Gastrocnemius medialis (tissue), 4 donors: ENCODE results near the gene ELOVL2. TPM values are rescaled to one million over a fixed set of nuclear protein-coding genes. Genes with fewer than 3 reads are reported as not detected.

Experiments
- ATAC-seq, 2 donors: fragments of 150-250 bp; one replicate each; pipeline ENCODE4 v1.9.1; 2016
- DNase-seq, 2 donors: peaks; one replicate each; pipeline ENCODE4 v3.0.0-alpha.2; 2019
- H3K27ac ChIP-seq, 4 donors: fragments of 200-600 bp; sonication (generic); 1 replicate in 1 of 4; 2 replicates in 3 of 4; pipeline ENCODE4 v1.5.1; 2016 to 2018; ENCODE audit warnings: mild to moderate bottlenecking in 2 of 4, moderate library complexity in 1 of 4
- H3K27me3 ChIP-seq, 3 donors: fragments of 200-600 bp; sonication (generic) in 2 of 3; 1 replicate in 1 of 3; 2 replicates in 2 of 3; pipeline versions ENCODE4 v1.5.1 to v1.6.0; 2016 to 2019; ENCODE audit warnings: mild to moderate bottlenecking in 1 of 3, moderate library complexity in 1 of 3
- H3K36me3 ChIP-seq, 2 donors: fragments of 200-600 bp; sonication (generic) in 1 of 2; one replicate each; pipeline ENCODE4 v1.5.1; 2017 to 2018
- H3K4me1 ChIP-seq, 2 donors: fragments of 200-600 bp; sonication (generic) in 1 of 2; one replicate each; pipeline ENCODE4 v1.5.1; 2016 to 2017; ENCODE audit warnings: mild to moderate bottlenecking in 2 of 2
- H3K4me3 ChIP-seq, 4 donors: fragments of 200-600 bp; sonication (generic) in 3 of 4; 1 replicate in 1 of 4; 2 replicates in 3 of 4; pipeline ENCODE4 v1.5.1; 2016 to 2019; ENCODE audit warnings: mild to moderate bottlenecking in 2 of 4
- H3K9me3 ChIP-seq, 3 donors: fragments of 200-600 bp; sonication (generic) in 2 of 3; 1 replicate in 1 of 3; 2 replicates in 2 of 3; pipeline ENCODE4 v1.5.1; 2016 to 2019
- CTCF ChIP-seq, 5 experiments: fragments of 450-650 bp in 3 of 5; fragments of 200-600 bp in 2 of 5; sonication (generic) in 2 of 5; IDR thresholded peaks in 4 of 5; conservative IDR thresholded peaks in 1 of 5; 1 replicate in 4 of 5; 2 replicates in 1 of 5; pipeline ENCODE4 v1.5.1; 2016 to 2019; ENCODE audit warnings: antibody characterized with exemption in 5 of 5, mild to moderate bottlenecking in 3 of 5, moderate library complexity in 3 of 5
- POLR2A ChIP-seq, 2 donors: fragments of 450-650 bp; IDR thresholded peaks; one replicate each; pipeline ENCODE4 v1.6.1; 2017; ENCODE audit warnings: antibody characterized with exemption in 2 of 2, mild to moderate bottlenecking in 2 of 2, moderate library complexity in 2 of 2
- in situ Hi-C, 4 donors: fragments of 200-750 bp; cut with MboI; loops; one replicate each; pipeline versions ENCODE4 v1.15.0 to v1.8.0; 2017; ENCODE audit warnings: low sequenced_read_pairs in 4 of 4
- intact Hi-C: fragments of 100-400 bp; cut with DNase I; formaldehyde crosslinking; loops from one replicate; pipeline ENCODE4 v1.15.1; 2023; ENCODE audit warnings: low total_unique reads
- total RNA-seq, 4 donors: library from RNA; depleted of rRNA; stranded (reverse); fragments of >200 nt; gene quantifications; one replicate each; pipeline versions ENCODE4 v1.1.0 to v1.2.3, GENCODE V29; 2016

ELOVL2 gene
- total RNA-seq, 4 donors from 2014 or later: 0.07 to 1.1 (median 0.31) TPM

GRCh38 chr6:11039040-11039439 lies 5.1 kb downstream of the ELOVL2 start:
- peaks cover 3 to 4% of the 10 kb centered on the region in 2 donors for H3K4me1 ChIP-seq
- H3K36me3 ChIP-seq: no peaks in the 10 kb centered on the region
- H3K4me3 ChIP-seq: no peak overlapping the region
- intact Hi-C loops (no loop called here), in situ Hi-C loops (no loop called here)
- H3K27ac ChIP-seq: no peak overlapping the region
- TF ChIP-seq CTCF (IDR thresholded peaks at IDR 0.05 in 4 of 5, conservative IDR thresholded peaks at IDR 0.05 in 1 of 5) (no peak), POLR2A (IDR thresholded peaks at IDR 0.05) (no peak)
- peaks cover 14 to 31% (median 15%) of the 10 kb centered on the region in 3 donors for H3K27me3 ChIP-seq
- H3K9me3 ChIP-seq: no peaks in the 10 kb centered on the region
- ATAC-seq (no peak), DNase-seq (no peak)

- no peaks in the 10 kb centered on the region for H3K4me1 ChIP-seq
- no peak for TF ChIP-seq CTCF (IDR thresholded peaks at IDR 0.05 in 4 of 5, conservative IDR thresholded peaks at IDR 0.05 in 1 of 5)
- no peaks in the 10 kb centered on the region for H3K9me3 ChIP-seq
- ATAC-seq (no peak), DNase-seq (no peak)
- intact Hi-C loops (no loop called here), in situ Hi-C loops (no loop called here)
- H3K27ac ChIP-seq: no peak overlapping the region
- H3K27me3 ChIP-seq: peaks cover 2 to 18% (median 5%) of the 10 kb centered on the region in 3 donors
- no peak overlapping the region for H3K4me3 ChIP-seq
- H3K36me3 ChIP-seq: no peaks in the 10 kb centered on the region
Measured at GRCh38 chr6:11036977-11037430, 7.1 kb downstream of the ELOVL2 start.

GRCh38 chr6:11036351-11036740 lies 7.8 kb downstream of the ELOVL2 start:
- intact Hi-C loops (no loop called here), in situ Hi-C loops (no loop called here)
- TF ChIP-seq POLR2A (IDR thresholded peaks at IDR 0.05): no peak
- TF ChIP-seq CTCF (IDR thresholded peaks at IDR 0.05 in 4 of 5, conservative IDR thresholded peaks at IDR 0.05 in 1 of 5): no peak
- H3K9me3 ChIP-seq: no peaks in the 10 kb centered on the region
- DNase-seq (no peak), ATAC-seq (no peak)
- H3K36me3 ChIP-seq: no peaks in the 10 kb centered on the region
- no peak overlapping the region for H3K27ac ChIP-seq
- H3K4me1 ChIP-seq: no peaks in the 10 kb centered on the region
- H3K4me3 ChIP-seq: no peak overlapping the region
- H3K27me3 ChIP-seq: peaks cover 0 to 11% (median 2%) of the 10 kb centered on the region in 3 donors

- TF ChIP-seq CTCF (IDR thresholded peaks at IDR 0.05 in 4 of 5, conservative IDR thresholded peaks at IDR 0.05 in 1 of 5) (no peak), POLR2A (IDR thresholded peaks at IDR 0.05) (no peak)
- DNase-seq (no peak), ATAC-seq (no peak)
- in situ Hi-C loops: no loop called here
- intact Hi-C loops: no loop called here
- Histone ChIP-seq H3K27ac (no peak overlapping the region), H3K27me3 (peaks cover 0 to 9% (median 0%) of the 10 kb centered on the region in 3 donors), H3K36me3 (no peaks in the 10 kb centered on the region), H3K9me3 (no peaks in the 10 kb centered on the region), H3K4me1 (no peaks in the 10 kb centered on the region), H3K4me3 (no peak overlapping the region)
Measured at GRCh38 chr6:11035616-11036350, 8.3 kb downstream of the ELOVL2 start.
